ENCODE data around the gene MIXL1. TPM values are rescaled to one million over a fixed set of nuclear protein-coding genes. Genes with fewer than 3 reads are reported as not detected.
"Not testable (repeated sequence)": the region's sequence is repeated elsewhere in the genome, so short reads cannot be mapped to it uniquely, and the experiment has no call there.

MIXL1 gene
- total RNA-seq = 0.52 TPM

DNA sequence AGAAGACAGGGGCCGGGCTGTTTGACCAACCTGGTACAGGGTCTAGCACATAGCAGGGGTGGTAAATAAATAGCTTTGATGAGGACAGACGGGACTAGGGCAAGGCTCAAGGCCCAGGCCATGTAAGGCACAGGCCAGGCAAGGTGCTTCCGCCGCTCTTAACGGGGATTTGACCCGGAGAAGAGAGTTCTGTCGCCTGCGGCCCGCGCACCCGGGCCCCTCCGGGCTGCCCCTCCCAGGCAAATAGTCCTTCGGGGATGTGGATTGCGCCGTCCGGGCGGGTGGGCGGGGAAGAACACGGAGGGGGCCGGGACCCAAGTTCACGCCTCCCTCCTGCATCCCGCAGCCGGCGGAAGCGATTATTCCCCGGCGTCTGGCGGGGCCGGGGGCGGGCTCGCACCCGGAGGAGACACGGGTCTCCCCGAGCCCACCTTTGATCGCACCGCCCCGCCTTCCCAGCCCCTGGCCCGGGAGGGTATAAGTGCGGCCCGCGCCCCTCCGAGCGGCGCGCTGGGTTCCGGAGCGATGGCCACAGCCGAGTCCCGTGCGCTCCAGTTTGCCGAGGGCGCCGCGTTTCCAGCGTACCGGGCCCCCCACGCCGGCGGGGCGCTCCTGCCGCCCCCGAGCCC lies at the start of gene MIXL1:
MIXL1 (plus strand) TSS at position 508 of the 629 bp plus-strand sequence; CDS start at position 526, 18 bp downstream.
- no peak for DNase-seq (ENCODE audit: low spot score)

DNA sequence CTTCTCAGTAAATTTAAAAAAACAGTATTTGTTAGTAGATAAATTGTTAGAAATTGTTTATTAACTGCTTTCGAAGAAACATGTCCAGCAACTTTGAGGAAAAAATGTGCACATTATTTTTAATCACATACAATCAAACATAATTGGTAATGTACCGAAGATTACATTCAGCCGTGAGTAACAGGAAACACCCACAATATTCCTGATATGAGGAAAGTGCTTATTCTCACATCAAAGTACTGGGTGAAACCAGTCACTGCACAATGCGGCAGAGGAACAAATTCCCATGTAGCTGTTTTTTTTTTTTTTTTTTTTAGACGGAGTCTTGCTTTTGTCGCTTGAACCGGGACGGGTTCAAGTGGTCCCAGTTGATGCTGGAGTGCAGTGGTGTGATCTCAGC lies 46.6 kb upstream of the MIXL1 start:
- no peak for DNase-seq (ENCODE audit: low spot score)

DNA sequence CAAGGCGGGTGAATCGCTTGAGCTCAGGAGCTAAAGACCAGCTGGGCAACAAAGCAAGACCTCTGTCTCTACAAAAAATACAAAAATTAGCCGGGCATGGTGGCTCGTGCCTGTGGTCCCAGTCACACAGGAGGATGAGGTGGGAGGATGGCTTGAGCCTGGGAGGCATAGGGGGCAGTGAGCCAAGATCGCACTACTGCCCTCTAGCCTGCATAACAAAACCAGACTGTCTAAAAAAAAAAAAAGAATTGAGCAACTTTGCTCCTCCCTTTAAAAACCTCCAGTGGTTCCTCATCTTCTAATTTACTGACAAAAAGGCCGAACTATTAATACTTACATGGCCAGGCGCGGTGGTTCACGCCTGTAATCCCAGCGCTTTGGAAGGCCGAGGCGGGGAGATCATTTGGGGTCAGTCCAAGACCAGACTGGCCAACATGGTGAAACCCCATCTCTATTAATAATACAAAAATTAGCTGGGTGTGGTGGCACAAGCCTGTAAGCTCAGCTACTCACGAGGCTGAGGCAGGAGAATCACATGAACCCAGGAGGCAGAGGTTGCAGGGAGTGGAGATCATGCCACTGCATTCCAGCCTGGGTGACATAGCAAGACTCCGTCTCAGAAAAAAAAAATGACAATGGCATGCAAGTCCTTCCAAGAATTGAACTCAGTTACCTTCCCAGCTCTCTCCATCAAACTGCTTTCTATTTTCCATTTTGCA lies 41.3 kb upstream of the MIXL1 start:
- DNase-seq (ENCODE audit: low spot score) = no peak

DNA sequence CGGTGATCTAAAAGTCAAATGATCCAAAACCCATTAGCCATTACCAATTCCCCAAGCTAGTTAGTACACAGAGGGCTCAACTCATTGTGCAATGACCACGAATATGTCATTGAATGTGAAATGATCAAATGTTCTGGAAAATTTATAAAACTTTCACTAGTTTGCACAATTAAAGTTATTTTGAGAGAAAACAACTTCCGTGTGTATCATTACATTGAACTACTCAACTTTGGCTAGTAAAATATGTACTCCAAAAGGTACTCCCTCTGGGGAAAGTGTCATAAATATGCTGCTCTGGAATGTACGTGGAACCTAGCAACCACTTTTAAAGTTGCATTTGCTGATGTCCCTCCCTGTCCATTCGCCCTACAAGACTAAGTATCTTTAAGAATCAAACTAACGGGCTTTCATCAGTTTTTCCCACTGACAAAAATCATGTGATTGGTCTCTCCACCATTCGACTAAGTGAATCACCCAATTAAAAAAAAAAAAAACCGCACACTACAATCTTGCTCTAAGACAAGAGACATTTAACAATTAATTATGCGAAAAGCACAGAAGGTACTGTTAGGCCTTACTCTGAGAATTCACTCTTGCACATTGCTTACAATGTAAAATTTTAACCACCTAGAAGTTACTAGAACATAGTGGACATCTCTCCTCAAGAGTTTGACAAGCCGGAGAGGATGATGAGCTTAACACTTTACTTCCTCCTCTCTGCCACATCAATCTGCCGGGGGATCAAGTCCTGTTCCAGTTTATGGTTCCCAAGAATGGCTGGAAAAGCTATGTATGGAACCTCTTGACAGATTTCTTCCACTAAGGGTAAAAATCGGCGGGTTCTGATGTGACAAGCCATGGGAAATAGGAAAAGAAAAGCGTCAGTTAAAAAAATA lies 38.1 kb upstream of the MIXL1 start:
- DNase-seq (ENCODE audit: low spot score) = no peak

DNA sequence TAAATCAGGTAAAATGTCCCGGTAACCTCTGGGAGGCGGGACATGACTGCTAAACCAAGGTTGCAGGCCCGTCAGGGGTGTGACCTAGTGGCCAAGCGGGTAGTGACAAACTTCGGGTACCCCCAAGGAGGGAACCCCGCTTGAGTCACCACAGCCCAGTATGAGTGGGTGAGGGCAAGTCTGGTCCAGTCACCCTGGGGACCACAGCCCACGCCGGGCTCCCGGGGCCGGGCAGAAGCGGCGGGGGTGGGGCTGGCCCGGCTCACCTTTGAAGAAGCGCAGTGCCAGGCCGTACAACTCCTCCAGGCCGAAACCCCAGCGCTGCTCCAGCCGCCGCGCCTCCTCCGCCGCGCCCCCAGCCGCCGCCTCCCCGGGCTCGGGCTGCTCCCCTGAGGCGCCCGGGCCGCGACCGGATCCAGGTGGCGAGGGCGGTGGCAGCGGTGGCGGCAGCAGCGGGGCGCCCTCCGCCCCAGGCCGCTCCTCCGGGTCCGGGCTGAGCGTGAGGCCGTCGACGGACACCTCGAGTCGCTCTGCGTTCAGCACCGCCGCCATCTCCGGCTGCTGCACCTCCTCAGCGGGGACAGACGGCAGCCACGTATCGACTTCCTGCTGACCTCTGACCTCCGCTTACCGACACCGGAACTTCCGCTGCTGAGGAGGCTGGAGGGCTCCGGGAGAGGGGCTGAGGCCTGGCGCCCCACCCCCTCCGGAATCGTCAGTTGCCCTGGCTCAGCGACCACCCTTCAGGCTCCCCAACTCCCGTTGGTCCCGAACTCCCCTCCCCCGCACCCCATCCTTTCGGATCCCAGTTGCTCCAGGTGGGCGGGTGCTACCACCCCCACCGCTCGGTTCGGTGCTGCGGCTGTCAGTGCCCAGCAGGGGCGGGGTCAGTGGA lies 37.1 kb upstream of the MIXL1 start, which contains the start of gene ACBD3:
ACBD3 (minus strand) TSS at position 618 of the 895 bp plus-strand sequence; CDS start at position 552, 66 bp downstream.
- peak; percentile 92 for DNase-seq (ENCODE audit: low spot score)

DNA sequence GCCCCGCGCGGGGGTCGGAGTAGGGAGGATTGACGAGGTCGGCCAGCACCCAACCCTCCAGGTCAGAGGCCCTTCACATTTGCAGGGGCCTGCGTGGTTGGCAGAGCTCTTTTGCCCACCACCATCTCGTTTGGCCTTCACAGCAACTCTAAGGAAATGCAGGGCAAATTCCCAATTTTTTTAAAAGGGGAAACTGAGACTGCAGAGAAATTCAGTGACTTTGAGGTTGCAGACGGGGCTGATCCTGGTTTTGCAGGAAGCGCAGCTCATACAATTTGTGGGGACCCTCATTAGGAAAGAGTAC lies 36.5 kb upstream of the MIXL1 start:
- no peak for DNase-seq (ENCODE audit: low spot score)

DNA sequence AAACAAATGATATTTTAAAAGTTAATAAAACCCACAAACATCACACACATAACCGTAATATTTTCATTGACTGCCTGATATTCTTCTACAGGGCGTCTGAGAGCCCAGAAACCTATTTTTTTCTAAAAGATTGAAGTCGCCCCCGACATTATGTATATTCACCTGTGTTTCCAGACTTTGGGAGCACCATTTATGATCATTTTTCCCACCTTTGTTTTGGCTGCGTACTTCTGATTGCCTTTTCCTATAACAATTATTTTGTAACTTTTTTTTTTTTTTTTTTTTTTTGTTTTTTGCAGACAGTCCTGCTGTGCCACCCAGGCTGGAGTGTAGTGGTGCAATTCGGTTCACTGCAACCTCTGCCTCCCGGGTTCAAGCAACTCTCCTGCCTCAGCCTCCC lies 36.1 kb upstream of the MIXL1 start:
- no peak for DNase-seq (ENCODE audit: low spot score)

DNA sequence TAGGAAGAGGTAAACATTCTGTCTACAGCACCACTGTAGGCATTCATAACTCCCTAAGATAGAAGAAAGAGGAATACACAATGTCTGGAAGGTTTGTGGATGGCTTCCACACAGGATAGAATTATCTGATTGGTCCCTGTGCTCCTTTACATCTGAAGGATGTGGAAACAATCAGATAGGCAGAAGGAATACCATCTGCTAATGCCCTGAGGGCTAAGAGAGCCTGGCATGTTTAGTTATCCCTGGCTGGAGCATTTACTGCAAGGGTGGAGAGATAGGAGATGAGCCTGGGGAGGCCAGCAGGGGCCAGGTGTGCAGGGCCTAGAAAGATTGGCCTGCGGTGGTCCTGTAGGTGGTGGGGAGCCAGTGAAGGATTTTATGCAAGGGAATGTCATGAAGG lies 28.3 kb upstream of the MIXL1 start:
- no peak for DNase-seq (ENCODE audit: low spot score)

DNA sequence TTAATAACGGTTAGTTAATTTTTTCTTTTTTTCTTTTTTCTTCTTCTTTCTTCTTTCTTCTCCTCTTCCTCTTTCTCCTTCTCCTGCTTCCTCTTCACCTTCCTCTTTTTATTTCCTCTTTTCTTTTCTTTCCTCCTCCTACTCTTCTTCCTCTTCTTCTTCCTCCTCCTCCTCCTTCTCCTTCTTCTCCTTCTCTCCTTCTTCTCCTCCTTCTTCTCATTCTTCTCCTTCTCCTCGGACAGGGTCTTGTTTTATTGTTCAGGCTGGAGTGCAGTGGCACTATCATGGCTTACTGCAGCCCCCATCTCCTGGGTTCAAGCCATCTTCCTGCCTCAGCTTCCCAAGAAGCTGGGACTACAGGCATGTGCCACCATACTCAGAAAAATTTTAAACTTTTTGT lies 23.5 kb upstream of the MIXL1 start:
- DNase-seq (ENCODE audit: low spot score) = no peak

DNA sequence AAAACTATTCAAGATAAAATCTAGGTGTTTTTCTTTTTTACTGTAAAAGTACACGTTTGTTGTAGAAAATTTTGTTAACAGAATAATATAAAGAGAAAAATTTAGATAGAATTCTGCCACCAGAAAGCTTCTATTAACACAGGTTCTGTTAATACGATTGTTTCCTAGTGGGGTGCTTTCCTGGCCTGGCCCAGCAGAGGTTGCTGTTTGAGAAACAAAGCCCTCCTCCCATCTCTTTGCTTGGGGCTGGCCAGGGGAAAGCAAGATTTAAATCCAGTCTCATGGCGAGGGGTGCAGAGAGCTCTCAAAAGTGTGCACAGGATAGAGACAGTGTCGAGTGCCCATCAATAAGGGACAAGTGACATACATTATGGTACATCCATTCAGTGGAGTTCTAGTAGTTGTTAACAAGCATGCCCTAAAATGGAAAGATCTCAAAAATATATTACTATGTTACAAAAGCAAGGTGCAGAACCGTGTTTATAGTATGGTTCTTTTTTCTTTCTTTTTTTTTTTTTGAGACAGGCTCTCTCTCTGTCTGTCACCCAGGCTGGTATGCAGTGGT lies 22.4 kb upstream of the MIXL1 start:
- no peak for DNase-seq (ENCODE audit: low spot score)

DNA sequence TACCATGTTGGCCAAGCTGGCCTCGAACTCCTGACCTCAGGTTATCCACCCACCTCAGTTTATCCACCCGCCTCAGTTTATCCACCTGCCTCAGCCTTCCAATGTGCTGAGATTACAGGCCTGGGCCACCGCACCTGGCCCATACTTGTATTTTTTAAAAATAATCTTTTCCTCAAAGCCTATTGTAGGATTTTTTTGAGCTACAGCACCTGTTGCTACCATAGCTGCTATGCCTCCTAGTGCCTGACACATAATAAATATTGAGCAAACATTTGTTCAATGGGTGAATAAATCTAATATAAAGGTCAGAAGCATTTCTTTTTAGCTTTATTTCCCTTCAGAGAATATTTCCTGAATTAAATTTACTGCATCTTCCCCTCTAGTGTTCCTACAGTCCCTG lies 21.2 kb upstream of the MIXL1 start:
- DNase-seq (ENCODE audit: low spot score) = no peak

DNA sequence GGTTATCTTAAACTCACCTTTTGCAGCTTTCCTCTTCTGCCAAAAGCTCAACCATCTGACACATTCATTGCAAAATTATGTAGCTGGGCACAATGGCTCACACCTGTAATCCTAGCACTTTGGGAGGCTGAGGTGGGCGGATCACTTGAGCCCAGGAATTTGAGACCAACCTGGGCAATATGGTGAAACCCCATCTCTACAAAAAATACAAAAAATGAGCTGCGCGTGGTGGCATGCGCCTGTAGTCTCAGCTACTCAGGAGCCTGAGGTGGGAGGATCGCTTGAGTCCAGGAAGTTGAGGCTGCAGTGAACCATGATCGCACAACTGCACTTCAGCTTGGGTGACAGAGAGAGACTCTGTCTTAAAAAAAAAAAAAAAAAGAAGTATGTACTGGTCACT lies 20.8 kb upstream of the MIXL1 start:
- DNase-seq (ENCODE audit: low spot score) = not testable (repeated sequence)

DNA sequence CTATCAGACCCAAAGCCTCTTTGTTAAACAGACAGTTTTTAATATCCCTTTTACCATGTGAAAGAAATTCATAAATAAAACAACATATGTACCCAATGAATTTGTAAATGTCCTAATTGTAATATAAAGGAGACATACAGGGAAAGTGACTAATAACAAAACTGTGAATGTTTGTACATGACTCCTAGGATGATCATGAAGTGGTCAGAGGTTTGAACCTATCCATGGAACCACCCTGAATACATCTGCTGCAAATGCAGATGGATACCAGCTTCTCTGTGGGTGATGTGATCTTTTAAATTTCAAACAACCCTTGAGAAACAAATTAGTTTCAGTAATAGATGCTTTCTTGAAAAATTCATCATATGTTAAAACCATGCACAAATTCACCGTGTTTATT lies 20.2 kb upstream of the MIXL1 start:
- DNase-seq (ENCODE audit: low spot score) = no peak

DNA sequence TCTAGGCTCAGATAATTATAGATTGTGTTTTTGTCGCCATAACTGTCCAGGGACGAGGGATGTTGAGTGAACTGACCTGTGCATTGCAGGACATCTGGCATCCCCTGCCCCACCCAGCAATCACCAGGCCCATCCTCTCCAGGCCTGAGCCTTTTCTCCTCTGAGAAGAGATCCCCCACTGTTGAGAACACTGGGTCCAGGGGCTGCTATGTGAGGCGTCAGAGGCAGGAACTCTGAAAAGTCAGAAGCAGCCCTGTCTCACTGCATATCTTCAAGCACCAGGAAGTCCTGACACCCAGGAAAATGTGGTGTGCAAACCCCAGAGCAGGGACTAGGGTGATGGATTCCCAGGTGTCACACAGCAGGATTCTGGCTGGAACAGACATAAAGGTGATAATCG lies 19.8 kb upstream of the MIXL1 start:
- no peak for DNase-seq (ENCODE audit: low spot score)

DNA sequence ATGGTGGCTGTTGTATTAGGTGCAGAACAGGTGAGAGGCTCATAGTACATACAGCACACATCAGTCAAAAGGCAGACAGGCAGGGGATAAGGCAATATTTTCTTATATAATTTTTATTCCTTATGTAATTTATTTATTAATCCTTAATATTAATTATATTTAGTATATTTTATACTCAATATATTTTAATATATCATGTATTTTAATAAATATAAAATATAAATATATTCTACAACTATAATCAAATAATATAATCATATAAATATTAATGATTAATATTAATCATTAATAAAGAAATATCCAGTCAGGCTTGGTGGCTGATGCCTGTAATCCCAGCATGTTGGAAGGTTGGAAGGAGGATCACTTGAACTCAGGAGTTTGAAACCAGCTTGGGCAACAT lies 19.3 kb upstream of the MIXL1 start:
- no peak for DNase-seq (ENCODE audit: low spot score)

DNA sequence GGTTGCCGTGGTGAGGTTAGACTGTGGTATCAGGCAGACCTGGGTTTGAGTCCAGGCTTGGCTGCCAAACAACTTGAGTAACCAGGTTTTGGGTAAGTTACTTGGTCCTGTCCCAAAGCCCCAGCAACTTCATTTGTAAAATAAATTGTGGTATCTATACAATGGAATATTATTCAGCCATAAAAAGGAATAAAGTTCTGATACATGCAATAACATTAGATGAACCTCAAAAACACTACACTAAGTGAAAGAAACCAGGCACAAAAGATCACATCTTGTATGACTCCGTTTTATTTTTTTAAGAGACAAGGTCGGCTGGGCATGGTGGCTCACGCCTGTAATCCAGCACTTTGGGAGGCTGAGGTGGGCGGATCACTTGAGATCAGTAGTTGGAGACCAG lies 16.4 kb upstream of the MIXL1 start:
- DNase-seq (ENCODE audit: low spot score) = no peak

DNA sequence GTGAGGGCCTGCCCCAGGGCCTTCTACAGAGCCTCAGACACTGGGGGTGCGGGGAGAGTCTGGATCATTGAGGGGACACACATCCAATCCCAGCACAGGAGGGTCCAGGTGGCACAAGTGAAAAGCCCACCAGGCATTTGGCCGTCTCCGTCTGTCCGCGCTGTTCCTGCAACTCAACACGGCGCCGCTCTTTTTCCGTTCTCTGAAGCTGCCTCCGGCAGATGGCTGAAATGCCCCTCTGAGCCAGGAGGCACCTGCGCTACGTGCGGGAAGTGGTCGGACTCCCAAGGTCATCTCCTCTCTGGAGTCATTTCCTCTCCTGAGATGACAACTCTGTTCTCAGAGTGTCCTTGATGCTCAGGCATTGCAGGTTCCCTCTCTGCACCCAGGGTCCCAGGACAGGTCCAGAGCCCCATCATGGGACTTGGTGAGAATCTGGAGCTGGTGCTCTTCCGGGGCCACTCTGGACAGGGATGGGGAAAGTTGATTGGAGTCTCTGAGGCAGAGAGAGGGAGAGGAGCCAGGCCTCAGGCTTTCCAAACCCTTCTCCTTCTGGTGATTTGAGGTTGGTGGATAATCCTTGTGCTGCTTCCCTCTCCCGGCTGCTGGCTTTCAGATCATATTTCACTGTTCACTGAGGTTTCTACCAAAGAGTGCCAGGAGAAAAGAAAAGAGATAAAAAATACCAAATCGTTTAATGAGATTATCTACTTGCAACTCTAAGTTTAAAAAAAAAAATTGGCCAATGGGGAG lies 14.0 kb upstream of the MIXL1 start:
- no peak for DNase-seq (ENCODE audit: low spot score)

DNA sequence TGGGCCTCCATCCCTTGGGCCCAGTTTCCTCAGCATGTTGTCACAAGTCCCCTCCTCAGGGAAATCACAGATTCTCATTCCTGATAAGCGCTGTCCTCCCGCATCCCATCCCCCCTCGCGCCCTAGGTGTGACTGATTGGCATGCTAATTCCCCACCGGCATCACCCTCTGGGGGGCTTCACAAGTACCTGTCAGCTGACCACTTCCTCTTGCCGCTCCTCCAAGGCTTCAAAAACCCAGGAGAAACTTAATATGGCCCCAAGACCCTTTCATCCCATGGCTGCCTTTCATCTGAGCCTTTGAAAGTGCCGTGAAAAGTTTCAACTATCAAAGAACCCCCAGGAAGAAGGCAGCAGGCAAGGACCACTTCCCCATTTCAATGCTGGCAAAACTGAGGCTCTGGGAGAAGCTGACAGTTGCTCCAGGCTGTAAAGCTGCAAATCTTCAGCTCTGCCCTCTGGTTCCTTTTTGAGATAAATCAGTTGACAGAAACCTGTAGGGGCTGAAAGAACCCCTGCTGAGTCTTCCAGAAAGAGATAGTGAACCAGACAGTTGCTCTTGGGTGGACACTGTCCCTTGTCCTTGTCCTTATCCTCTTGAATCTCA lies 12.8 kb upstream of the MIXL1 start:
- no peak for DNase-seq (ENCODE audit: low spot score)

DNA sequence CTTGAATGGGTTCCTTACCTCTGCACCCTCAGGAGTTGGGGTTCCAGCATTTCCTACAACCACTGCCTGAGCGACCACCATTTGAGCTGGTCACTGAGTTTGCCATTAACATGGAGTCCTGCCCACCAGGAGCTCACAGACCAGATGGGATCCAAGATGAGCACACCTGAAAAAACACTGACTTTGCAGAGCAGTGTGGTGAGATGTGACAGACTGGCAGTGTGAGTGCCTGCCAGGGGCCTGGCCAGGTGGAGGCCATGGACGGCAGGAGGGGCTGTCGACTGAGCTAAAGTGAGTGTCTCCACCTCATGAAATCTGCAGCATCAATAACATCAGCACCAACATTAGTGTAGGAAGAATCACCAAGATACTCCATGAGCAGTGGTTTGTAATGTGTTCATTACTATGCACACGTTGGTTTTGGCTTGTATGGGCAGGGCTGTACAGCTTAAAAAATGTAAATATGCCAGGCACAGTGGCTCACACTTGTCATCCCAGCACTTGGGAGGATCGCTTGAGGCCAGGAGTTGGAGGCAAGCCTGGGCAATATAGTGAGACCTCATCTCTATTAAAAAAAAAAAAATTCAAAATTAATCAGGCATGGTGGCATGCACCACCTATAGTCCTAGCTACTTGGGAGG lies 12.2 kb upstream of the MIXL1 start:
- DNase-seq (ENCODE audit: low spot score) = no peak

DNA sequence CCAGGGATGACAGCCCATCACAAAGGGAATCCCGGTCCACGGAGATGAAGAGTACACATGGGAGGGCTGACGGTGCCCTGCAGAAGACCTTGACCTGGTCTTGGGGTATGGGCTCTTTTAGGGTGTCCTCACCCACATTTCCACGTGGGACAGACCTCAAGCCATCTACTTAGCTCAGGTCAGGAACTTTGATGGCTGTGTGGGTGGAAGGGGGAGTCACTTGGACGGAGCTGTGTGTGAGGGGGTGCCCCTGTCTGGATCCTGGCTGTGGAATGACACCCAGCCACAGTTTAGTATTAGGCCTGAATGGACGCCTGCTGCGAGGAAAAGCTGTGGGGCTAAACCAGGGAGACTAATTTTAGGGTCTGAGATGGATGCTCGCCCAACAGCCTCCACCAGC lies 10.9 kb upstream of the MIXL1 start:
- no peak for DNase-seq (ENCODE audit: low spot score)

All from ureter (tissue), 1 donor.